Activated T-helper 1 cell treated with Interleukin-2 at 50 U/mL for 16 hours (primary cell): ENCODE results near the gene MBD5.

Experiments used
- DNase-seq: peaks from one replicate; pipeline ENCODE4 v3.0.0-alpha.2; 2020; ENCODE audit warnings: low read depth

Gene MBD5

GRCh38 chr2:148124271-148124670, 103.4 kb downstream of the MBD5 start:
- no peak for DNase-seq

GRCh38 chr2:148130581-148130980, 109.7 kb downstream of the MBD5 start:
- DNase-seq = no peak

- no peak for DNase-seq
Measured at GRCh38 chr2:148132412-148132811, 111.5 kb downstream of the MBD5 start.

DNA sequence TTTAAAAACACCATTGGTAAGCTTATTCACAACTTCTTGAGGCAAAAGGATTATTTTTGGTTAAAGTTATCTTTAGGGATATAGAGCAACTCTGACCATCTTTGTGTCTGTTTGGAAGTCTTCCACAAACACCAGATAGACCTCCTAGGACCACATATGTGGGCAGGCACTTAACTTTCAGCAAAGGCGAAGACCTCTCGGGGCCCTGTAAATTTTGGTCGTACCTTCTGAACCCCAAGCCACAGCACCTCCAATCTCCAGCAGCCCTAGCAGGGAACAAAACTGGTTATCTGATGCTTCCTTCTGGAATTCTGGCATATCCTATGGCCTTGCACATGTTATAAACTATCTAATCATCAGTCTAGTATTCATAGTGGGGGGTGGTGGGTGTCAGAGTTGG, 114.8 kb downstream of the MBD5 start:
- no peak for DNase-seq

GRCh38 chr2:148136441-148136840, 115.5 kb downstream of the MBD5 start:
- DNase-seq = no peak

DNA sequence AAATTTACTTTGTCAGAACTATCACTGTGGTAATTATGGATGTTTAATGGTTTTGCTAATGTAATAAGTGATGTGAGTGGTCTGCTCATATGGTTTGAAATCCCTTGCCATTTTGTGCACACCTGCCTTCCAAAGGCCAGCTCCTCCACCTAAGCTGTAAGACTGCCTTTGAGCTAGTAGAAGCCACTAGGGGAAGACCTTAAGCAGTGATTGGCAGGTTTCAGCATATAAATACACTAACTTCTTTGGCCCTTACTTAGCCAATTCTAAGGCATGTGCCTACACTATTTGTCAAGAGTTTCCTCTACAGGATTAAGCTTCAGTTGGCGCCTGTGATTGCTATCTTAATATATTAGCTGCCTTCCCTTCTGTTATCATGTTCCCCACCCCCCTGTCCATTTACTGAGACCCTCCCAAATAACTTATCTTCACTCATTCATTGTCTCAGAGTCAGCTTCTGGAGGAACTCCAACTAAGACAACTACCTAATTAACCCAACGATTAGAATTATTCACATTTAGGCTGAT, 141.1 kb downstream of the MBD5 start:
- DNase-seq = no peak

DNA sequence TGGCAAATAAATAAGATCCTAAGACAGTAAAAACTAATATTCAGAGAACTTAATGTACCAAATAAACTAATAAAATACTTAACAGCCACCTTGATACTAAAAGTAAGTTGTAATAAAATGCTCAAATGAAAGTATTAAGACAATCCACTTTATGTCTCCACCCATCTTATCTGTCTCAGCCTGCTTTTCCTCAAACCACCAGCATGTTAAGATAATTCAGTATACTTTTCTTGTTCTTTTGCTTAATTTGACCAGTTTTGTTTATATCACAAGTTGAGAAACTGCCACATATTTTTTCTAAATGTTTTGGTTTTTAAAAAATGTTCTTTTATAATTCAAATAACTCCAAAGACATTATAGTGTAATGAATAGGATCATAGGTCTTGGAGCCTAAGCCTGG, 142.0 kb downstream of the MBD5 start:
- DNase-seq = no peak

- no peak for DNase-seq
Measured at GRCh38 chr2:148165975-148166374, 145.1 kb downstream of the MBD5 start.

DNA sequence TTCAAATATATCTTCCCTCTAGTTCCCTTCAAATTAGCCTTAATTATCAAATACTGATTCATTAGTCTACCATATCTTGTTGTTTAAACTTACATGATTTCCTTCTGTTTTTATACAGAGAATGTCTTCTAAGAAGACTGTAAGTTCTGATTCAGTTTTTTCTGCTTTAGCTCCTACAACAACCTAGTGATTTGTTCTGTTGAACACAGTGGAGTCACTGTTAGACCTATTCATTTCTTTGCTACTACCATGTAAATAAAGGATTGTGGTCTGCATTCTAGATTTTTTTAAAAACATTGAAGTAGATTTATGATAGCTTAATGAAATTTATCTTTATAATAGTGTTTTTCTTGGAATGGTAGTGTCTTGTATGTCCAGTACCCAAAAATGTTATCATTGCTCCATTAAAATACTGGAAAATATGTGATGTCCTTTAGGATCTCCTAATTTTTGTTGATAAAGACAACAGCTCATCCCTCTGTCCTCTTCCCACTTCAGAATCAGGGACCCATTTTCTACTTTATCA, 146.4 kb downstream of the MBD5 start:
- no peak for DNase-seq

DNA sequence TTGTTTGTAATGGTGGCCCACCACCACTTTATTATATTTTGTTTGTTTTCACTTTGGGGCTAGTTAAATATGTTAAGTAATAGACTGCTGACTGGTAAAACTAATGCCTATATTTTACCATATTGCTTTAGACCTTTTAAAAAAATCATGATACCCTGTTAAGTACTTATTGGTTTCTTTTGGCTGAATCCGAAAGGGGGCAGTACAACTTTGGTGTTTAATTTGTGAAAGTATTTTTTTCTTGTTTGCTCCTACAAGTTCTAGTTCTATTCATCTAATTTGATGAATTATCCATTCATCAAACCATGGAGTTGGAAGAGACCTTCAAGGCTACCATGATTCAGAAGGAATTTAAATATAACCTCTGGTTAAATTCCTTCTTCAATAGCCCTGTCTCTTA, 147.0 kb downstream of the MBD5 start:
- no peak for DNase-seq

GRCh38 chr2:148172131-148172753, 151.4 kb downstream of the MBD5 start:
- DNase-seq = no peak

DNA sequence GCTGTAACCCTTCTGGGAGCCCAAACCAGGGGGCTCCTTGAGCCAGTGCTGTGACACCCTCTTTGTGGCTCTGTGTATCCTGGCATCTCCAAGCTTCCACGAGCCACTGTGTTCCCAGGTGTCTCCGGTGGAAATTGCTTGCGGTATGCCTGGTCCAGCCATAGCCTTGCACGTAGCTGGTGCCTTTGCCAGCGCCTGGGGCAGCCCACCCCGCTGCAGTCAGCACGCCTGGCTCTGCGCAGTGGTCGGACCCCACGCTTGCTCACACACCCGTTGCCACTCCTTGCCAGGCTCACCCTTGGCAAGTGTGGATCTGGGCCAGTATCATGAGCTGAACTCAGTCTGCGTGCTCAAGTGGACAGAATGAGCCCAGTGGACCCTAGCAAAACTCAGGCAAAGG, 152.3 kb downstream of the MBD5 start:
- no peak for DNase-seq

DNA sequence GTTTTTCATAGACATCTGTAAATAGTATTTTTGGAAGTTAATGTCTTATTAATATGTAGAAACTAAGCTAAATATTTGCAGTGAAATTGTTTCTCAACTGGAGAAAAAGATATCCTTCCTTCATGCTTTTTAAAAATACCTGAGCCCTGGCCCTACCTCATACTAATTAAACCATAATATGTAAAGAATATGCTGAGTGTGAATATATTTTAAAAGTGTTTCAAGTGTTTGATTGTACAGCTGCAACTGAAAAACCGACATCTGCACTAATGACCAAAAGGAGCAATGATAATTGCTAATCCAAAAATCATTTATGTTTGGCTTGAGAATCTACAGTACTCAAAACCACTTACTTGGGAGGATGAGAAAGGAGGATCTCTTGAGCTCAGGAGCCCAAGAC, 156.7 kb downstream of the MBD5 start:
- DNase-seq = no peak

- DNase-seq = no peak
Measured at GRCh38 chr2:148179724-148180123, 158.8 kb downstream of the MBD5 start.

GRCh38 chr2:148184976-148185375, 164.1 kb downstream of the MBD5 start:
- no peak for DNase-seq

DNA sequence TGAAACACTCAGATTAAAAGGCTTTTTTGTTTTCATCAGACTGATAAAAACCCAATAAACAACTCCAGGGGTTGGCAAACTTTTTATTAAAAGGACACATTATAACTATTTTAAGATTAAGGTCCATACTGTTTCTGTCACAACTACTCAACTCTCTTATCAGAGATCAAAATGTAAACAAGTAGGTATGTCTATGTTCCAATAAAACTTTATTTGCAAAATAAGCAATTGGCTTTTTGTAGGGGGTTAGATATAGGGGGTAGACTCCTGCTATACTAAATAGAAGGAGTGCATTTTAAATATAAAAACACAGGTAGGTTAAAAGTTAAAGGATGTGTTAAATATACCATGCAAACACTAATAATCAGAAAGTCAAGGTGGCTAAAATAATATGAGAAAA, 174.0 kb downstream of the MBD5 start:
- no peak for DNase-seq

GRCh38 chr2:148201075-148202004, 180.4 kb downstream of the MBD5 start:
- DNase-seq = peak; percentile 1

DNA sequence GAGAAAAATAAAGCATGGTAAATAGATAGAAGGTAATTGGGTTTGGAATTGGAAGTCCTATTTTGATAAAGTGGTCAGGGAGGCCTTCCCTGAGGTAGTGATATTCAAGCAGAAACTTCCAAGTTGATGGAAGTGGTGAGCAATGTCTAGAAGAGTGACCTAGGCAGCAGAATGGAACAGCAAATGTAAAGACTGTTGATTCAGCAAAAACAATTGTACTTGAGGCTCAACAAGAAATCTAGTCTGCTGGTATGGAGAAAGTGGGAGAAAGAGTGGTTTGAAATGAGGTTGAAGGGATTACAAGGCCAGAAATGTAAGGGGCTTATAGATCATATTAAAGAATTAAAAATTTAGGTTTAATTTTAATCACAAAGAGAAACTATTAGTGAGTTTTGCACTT, 181.3 kb downstream of the MBD5 start:
- DNase-seq = no peak

DNA sequence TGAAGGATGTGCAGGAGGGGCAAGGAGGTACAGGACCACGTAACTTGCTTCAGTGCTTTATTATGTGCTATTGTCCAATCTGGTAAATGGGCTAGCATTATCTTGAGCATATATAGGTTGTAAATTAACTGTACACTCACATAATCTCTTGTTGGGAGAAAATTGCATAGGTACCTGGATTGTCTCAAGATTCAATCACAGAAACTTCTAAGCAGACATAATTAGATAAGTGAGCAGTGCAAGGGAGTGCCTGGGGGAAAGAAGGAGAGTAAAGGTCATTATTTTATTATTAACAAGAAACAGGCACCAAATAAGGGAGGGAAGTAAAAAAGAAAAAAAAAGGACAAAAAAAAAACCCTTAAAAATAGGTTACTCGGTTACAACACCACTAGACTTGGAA, 186.2 kb downstream of the MBD5 start:
- DNase-seq = no peak

DNA sequence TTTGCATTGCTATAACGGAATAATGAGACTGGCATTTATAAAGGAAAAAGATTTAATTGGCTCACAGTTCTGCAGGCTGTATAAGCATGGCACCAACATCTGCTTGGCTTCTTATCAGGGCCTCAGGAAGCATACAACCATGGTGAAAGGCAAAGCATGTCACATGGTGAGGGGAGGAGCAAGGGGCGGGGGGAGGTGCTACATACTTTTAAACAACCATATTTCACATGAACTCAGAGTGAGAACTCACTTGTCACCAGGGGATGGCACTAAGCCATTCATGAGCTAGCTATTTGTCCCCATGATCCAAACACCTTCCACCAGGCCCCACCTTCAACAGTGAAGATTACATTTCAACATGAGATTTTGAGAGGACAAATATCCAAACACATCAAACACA, 188.7 kb downstream of the MBD5 start:
- DNase-seq = no peak

DNA sequence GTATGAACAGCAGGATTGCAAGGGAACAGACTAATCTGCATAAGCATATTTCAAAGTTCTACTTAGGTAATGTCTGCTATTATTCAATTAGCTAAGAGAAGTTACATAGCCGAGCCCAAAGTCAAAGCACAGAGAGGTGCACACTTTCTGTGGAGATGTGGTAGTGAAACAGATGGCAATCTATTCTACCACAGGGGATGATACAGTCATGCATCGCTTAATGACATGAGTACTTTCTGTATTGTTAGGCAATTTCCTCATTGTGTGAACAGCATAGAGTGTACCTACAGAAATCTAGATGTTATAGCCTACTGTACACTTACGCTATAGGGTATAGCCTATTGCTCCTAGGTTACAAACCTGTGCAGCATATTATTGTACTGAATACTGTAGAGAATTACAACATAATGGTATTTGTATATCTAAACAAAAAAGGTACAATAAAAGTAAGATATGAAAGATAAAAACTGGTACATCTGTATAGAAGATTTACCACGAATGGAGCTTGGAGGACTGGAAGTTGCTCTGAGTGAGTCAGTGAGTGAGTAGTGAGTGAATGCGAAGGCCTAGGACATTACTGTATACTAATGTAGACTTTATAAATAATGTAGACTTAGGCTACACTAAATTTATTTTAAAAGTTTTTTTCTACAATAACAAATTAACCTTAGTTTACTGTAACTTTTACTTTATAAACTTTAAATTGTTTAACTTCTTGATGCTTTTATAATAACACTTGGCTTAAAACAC, 197.6 kb downstream of the MBD5 start:
- DNase-seq = no peak

DNA sequence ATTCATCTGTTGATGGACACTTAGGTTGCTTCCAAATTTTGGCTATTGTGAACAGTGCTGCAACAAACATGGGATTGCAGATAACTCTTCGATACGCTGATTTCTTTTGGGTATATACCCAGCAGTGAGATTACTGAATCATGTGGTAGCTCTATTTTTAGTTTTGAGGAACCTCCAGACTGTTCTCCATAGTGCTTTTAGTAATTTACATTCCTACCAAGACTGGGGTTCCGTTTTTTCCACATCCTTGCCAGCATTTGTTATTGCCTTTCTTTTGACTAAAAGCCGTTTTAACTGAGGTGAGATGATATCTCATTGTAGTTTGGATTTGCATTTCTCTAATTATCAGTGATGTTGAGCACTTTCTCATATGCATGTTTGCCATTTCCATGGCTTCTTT, 200.3 kb downstream of the MBD5 start:
- DNase-seq = no peak
